8988T (cell line): ENCODE data around the gene MRPS23.

Experiments
- DNase-seq: peaks from one replicate; pipeline ENCODE4 v3.0.0; 2011

MRPS23 gene

DNA sequence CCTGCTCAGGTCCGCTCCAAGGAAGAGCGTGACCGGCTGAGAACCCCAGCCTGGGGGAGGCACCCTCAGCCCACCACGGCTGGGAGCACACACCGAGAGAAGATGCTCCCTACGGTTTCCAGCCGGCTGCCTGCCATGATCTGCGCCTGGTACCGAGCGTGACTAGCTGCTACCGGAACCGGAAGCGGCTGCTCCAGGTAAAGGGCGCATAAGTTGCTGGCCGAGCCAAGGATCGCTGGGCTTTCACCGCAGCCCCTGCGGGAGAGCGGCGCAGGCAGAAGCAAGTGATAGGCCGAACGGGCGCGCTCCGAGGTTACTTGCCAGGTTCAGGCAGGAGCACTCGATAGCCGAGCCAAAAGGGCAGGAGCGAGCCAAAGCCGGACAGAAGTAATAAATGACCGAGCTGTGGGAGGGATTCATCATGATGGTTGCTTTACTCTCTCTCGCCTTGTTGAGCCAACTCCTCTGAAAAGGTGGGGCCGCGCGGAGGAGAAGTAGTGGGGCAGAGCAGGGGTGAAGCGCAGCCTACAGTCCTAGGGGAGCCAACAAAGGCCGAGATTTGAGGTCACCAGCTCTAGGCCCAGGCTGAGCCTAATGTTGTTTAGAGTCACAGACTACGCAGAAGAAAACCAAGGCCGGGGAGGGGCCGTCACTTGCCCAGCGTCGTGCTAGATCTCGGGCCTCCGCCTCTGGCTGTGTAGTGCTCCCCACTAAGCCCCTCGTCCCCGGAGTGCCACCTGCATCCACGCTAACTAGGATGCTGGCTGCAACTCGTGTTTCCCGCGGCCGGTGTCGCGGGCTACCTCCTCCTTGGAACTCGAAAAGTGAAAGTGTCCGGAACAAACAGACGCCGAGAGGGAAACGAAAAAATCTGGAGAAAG lies at the start of gene MRPS23:
Gene MRPS23, minus strand, starts transcription at position 171 of the 881 bp plus-strand sequence. Its CDS starts 34 bp downstream, at position 137.
- peak; percentile 64 for DNase-seq

- no peak for DNase-seq
These were observed 49.5 kb upstream of the MRPS23 start for GRCh38 chr17:57899391-57899790.

- DNase-seq = no peak
These were observed 48.9 kb upstream of the MRPS23 start for GRCh38 chr17:57898487-57899311.

GRCh38 chr17:57895382-57896060 lies 45.7 kb upstream of the MRPS23 start:
- DNase-seq = no peak

DNA sequence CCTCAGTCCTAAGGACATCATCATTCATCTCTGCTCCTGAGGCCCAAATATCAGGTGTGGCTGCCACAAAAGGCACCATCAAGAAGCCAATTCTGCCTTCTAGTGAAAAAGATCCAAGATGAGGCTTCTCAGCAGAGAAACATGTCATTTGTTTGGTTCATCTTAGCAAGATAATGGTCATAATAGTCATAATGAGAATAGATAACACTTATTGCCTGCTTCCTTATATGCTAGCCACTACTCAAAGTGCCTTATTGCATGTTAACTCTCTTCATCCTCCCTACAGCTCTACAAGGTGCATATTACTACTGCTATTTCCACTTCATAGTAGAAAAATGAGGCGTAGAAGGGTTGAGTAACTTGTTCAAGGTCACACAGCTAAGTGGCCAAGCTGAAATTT lies 45.0 kb upstream of the MRPS23 start:
- no peak for DNase-seq

DNA sequence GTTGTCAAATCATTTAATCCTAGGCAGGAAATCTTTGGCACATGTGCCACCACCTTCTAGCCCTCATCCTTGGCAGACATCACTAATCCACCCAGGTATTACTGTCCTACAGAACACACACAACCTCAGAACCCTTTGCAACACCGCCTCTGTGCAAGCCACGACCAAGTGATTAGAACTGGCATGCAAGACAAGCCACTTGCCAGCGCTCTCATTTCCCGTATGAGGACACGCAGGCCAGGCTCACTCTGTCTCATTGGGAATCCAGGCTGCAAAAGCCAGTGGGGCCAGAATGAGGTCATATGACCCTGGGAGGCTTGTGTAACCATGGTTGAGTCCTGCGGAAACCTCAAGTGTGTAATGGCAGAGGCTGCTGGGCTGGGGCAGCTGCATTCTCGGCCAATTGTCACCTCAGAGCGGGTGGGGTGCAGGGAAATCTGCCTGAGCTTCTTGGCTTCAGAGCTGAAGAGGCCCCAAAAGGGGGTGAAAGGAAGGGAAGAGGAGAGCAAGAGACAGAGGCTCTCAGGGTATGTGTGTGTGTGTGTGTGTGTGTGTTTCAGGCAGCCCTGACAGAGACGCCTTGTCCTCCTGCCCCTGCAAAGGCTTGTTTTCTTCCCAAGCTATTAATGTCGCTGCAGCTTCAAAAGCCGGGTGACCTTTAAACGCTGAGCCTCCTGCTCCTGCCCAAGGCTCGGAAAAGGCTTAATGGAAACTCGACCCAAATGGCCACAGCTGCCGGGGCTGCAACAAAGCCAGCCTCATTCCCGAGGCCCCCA lies 43.2 kb upstream of the MRPS23 start:
- DNase-seq = no peak

DNA sequence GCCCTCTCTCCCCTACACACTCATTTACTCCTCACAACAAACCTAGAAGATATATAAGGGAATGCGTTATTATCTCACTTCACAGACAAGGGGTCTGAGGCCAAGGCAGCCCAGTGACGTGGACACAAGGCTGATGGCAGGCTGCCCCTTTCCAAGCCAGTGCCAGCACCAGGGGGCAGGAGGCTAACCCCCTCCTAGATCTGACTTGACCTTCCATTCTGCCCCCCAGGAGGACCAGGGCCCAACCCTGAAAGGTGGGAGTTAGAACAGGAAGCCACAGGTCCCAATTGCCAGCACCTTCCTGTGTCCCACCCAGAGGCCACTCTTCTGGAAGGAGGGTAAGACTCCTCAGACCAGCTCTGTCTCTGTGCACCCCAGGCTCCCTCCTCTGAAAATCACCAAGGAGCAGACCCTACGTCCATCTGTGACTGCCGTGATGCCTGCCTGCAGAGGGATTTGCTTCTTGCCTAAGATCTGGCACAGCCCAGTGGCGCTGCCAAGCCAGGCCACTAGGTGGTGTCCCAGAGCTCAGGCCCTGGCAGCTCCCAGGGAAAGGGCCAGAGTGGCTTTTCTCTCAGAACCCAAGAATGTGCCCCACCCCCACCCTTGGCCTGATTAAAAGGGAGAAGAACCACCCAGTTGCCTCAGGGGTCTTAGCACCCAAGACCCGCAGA lies 42.4 kb upstream of the MRPS23 start:
- peak; percentile 79 for DNase-seq

DNA sequence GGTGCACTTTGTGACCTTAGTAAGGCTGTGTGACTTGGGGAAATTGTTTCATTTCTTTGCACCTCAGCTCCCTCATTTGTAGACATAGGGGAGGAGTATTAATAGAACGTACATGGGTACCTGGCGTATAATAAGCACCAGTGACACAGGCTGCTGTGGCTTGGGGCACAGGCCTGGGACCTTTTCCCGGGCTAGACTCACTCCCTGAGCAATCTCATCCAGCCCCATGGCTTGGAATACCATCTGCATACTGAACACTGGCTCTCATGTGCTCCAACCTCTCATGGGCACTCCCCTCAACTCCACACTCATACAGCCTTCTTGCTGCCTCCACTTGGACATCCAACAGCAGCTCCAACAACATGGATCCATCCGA lies 41.0 kb upstream of the MRPS23 start:
- no peak for DNase-seq

DNA sequence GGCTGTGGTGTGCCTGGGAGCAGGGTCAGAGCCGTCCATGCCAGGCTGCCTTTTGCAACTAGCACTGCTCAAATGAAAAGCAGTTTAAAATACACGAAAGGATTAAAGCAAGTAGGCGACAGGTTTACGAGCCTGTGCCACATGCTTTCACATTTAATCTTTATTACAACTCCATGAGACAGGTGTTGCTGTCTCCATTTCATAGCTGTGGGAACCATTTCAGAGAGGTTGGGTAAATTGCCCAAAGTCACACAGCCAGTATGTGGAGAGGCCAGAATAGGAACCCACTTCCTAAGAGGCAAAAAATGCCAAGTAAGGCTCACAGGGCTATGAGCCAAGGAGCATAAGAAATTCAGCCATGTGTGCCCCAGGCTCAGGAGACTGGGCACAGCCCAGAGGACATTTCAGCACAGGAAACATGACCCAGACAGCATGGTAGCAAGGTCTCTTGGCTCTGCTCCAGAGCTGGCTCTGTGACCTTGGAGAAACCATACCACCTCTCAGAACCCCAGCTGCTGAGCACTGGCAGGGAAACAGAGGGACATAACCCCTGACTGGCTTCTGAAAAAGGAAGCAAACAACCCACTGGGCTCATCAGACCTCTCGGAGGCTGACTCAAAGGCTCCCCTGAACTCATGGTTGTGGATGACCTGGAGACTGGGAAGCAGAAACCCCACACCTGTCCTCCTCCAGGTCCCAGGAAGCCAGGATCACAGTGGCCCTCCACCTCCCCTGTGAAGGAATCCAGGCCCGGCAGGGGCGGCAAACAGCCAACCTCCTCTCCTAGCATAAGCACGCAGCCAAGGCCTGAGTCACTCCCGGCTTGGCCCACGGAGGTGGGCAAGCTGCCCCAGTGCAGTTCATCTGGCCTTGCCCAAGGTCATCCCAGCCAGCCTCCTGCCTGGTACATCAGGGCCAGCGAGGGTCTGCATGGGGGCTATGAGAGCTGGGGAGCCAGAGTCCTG lies 40.3 kb upstream of the MRPS23 start:
- no peak for DNase-seq

DNA sequence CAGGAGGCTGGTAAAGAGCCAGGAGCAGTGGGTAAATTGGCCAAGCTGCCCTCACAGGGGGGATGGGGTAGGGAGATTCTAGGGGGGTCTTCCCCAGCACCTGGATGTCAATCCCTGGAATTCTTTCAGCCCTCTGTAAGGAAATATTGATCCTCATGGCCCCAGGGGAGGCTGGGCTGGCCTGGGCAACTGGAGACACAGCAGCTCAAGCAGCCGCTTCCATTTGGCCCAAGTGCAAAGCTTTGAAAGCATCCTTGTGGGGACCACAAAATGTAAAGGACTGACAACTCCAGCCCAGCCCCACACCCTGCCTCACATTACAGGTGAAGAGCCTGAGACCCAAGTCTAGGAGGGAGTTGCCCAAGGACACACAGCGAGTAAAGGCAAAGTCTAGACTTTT lies 39.4 kb upstream of the MRPS23 start:
- no peak for DNase-seq

DNA sequence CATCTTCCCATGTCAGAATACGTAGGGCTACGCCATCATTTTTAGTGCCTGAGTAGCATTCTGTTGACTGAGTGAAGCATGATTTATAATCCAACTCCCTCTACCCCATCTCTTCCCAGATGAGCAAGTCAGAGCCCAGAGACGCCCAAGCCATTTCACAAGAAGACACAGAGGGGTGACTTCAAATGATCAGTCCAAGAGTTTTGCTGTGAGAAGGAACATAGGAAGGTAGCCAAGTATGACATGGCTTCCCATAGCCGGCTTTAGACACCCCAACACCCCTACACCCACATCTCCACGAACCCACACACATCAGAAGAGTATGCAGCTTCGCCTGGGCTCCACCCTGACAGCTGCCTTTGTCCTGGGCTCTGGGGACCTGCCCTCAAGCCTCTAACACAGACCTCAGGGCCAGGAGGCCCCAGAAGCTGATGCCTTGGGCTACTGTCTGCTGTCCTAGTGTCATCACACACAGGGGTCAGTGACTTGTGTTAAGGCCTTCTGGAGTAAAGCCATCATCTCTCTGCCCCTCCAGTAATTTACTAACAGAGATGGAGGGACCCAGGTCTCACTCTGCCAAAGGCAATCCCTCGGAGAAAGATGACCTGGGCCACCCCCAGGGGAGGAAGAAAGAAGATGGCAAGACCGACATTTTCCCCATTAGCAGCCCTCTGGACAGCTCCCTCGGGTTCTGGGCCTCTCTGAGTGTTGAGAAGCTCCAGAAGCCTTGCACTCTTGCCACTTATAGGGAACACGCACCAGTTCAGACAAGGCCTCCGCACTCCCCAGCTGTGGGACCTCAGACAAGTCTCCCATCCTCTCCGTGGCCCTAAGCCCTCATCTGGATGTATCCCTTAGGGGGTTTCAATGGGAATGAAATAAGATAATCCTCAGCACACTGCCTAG lies 38.7 kb upstream of the MRPS23 start:
- DNase-seq = no peak

DNA sequence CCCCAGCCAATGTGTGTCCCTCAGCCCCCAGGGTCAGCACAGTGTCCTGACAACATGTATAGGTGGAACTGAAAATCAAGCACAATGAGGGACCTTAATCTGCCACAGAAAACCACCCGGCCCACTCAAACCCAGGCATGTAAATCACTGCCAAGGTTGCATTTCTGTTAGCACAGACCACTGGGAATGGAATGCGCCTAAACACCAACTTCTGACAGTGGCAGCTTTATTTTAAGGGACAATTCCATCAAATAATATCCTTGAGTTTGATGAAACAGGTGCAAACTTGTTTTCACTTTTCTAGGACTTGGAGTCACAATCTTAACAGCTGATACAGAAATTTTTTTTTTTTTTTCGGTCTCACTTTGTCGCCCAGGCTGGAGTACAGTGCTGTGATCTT lies 37.3 kb upstream of the MRPS23 start:
- no peak for DNase-seq

DNA sequence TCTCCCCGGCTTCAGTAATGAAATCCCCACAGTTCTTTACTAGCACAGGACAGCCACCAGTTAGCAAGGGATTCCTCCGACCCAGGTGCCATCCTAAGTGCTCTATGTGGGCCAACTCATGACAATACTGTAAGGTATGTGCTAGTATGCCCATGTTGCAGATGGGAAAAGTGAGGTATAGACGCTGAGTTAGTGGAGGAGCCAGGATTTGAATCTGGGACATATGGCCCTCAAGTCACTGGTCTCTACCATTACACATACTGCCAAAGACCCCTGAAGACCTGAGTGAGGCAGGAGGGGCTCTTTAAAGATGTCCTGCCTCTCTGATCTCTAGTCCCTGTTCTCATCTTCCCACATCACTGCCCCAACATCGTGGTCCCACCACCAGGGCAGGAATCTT lies 36.2 kb upstream of the MRPS23 start:
- no peak for DNase-seq

DNA sequence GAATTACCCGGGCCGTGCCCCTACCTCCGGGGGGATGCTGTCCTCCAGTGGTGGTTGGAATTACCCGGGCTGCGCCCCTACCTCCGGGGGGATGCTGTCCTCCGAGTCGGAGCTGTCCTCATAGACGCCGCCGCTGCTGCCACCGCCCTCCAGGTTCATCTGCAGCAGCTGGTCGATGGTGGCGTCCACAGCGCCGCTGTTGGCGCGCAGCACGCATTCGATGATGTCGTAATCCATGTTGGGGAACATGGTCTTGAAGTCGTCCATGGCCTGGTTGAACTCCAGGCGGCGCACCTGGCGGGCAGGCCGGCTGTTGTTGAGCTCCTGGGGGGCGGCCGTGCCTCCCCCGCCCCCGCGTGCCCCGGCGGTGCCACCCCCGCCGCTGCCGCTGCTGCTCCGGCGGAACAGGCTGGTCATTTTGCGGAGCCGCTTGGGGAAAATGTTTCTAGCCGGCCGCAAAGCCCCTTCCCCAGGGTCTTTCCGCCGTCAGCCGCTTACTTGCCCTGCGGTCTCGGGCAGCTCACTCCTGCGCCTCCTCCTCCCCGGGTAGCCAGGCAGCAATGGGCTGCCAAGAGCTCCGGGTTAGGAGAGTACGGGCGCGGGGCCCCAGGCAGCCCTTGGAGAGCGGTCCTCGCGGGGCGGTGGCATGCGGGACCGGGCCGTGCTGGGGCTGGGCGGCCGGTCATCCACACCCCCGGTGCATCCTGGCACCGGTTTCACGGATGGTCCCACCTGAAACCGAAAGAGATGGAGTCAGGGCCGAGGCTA lies 35.5 kb upstream of the MRPS23 start:
- no peak for DNase-seq

- no peak for DNase-seq
These were observed 32.0 kb upstream of the MRPS23 start for GRCh38 chr17:57881783-57882351.

GRCh38 chr17:57881143-57881542 lies 31.3 kb upstream of the MRPS23 start:
- no peak for DNase-seq

- DNase-seq = no peak
These were observed 30.2 kb upstream of the MRPS23 start for GRCh38 chr17:57880086-57880456.

DNA sequence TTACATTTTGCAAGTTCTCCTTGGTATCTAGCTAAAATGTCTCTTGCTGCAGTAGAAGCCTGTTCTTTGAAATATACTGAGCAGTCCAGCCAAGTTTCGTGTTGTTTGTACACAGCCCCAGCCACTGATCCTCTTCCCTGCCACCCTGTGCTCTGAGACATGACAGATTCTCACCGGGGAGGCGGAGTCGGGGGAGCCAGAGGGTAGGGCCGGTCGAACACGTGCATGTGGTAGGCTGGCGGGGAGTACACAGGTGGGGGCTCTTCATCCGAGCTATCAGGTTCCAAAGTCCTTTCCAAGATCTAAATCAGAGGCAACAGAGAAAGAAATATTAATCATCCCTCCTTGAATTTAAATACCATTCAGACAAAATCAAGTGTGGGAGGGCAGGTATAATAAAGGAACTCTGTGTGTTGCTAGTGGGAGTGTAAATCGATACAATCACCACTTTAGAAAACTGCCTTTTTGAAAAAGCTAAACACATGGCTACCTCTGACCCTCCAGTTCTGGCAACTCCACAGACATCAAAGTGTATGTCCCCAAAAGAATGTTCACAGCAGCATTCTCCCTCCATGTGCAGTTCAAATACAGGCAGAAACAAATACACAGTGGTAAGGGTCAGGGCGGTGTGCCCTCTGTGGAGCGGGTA lies 29.7 kb upstream of the MRPS23 start:
- no peak for DNase-seq
